ENCODE results near the gene DRAM1.

- TF ChIP-seq EP300 (IDR thresholded peaks at IDR 0.05) (no peak), CTCF (IDR thresholded peaks at IDR 0.05) (no peak)
Measured at GRCh38 chr12:101927036-101927435, 49.7 kb downstream of the DRAM1 start.
